H1 (cell line): ENCODE results near the gene TELO2. TPM values are rescaled to one million over a fixed set of nuclear protein-coding genes. Genes with fewer than 3 reads are reported as not detected.

Experiments used
- ATF3 ChIP-seq: IDR thresholded peaks from 2 replicates; pipeline ENCODE4 v1.6.1; 2011; ENCODE audit warnings: low read depth, mild to moderate bottlenecking, low read length; ENCODE audit not compliant: insufficient read depth
- BCL11A ChIP-seq, 2 experiments: IDR thresholded peaks; one replicate each; pipeline ENCODE4 v1.6.1; 2011; ENCODE audit warnings: low read depth in 2 of 2, low read length in 2 of 2, mild to moderate bottlenecking in 2 of 2
- CHD1 ChIP-seq: IDR thresholded peaks from 2 replicates; pipeline ENCODE4 v1.6.1; 2012; ENCODE audit warnings: low read depth, low read length, improper control_type of control experiment
- GTF2F1 ChIP-seq: IDR thresholded peaks from 2 replicates; pipeline ENCODE4 v1.6.1; 2012; ENCODE audit warnings: low read depth, low read length, improper control_type of control experiment, borderline replicate concordance
- SAP30 ChIP-seq: fragments of 300-600 bp; sonication (generic); IDR thresholded peaks from 2 replicates; pipeline ENCODE4 v1.7.1; 2012; ENCODE audit warnings: low read length, moderate library complexity, mild to moderate bottlenecking, inconsistent platforms; ENCODE audit not compliant: insufficient read depth, insufficient replicate concordance
- USF2 ChIP-seq: IDR thresholded peaks from 2 replicates; pipeline ENCODE4 v1.6.1; 2011; ENCODE audit warnings: low read length, improper control_type of control experiment
- polyA plus RNA-seq, 7 experiments: library from polyadenylated mRNA; depleted of rRNA in 3 of 7; stranded (reverse) in 5 of 7; unstranded in 2 of 7; fragments of >200 nt in 5 of 7; fragments of 200-250 nt in 2 of 7; gene quantifications; 1 replicate in 5 of 7; 2 replicates in 1 of 7; 4 replicates in 1 of 7; pipeline versions ENCODE4 v1.2.1 to v1.2.3, GENCODE V29; 2011 to 2013; ENCODE audit warnings: missing spikeins in 2 of 7, mixed read lengths in 2 of 7
- total RNA-seq: library from RNA; stranded (reverse); fragmentation: NEBNext Ultra II Directional; extraction: Animal tissue kit (Norgen Biotek cat#: 25700); gene quantifications from 2 replicates; pipeline ENCODE4 v1.2.1, GENCODE V29; 2021

TELO2 gene
- total and polyA plus RNA-seq, 2 of the 8 experiments (the other 6 are each of a cell fraction or from before 2014, with no cell fraction given), result 39.3 to 64.8 TPM

GRCh38 chr16:1459967-1460366 is 33.2 kb upstream of the TELO2 start (continued):
- no peak for TF ChIP-seq GTF2F1
- TF ChIP-seq BCL11A (IDR thresholded peaks at IDR 0.05; ENCODE audit: low read depth in 2 of 2, low read length in 2 of 2), result no peak
- no peak for TF ChIP-seq SAP30
- no peak for TF ChIP-seq CHD1
- no peak for TF ChIP-seq USF2
- no peak for TF ChIP-seq ATF3
- TF ChIP-seq, all 59 proteins: peak for 0
